Upper lobe of right lung (tissue), 1 donor: Measurements from ENCODE around the gene NACA2. TPM values are rescaled to one million over a fixed set of nuclear protein-coding genes. Genes with fewer than 3 reads are reported as not detected.
"Not testable (repeated sequence)": the region's sequence is repeated elsewhere in the genome, so short reads cannot be mapped to it uniquely, and the experiment has no call there.

Experiments
- ATAC-seq: fragments of 200-7000 bp; cut with Tn5 transposase; one replicate; pipeline ENCODE4 v1.9.1; 2020; ENCODE audit warnings: mild to moderate bottlenecking, moderate library complexity
- DNase-seq: peaks from one replicate; pipeline ENCODE4 v3.0.0-alpha.2; 2020
- H3K27ac ChIP-seq: fragments of 200-600 bp; one replicate; pipeline ENCODE4 v1.8.0; 2022
- H3K27me3 ChIP-seq: fragments of 200-600 bp; one replicate; pipeline ENCODE4 v1.8.0; 2022; ENCODE audit warnings: mild to moderate bottlenecking
- H3K36me3 ChIP-seq: fragments of 200-600 bp; one replicate; pipeline ENCODE4 v1.8.0; 2022
- H3K4me1 ChIP-seq: fragments of 200-600 bp; one replicate; pipeline ENCODE4 v1.8.0; 2022
- H3K4me3 ChIP-seq: fragments of 200-600 bp; one replicate; pipeline ENCODE4 v1.8.0; 2022; ENCODE audit warnings: mild to moderate bottlenecking
- H3K9me3 ChIP-seq: fragments of 200-600 bp; one replicate; pipeline ENCODE4 v1.8.0; 2022
- CTCF ChIP-seq: fragments of 200-600 bp; IDR thresholded peaks from one replicate; pipeline ENCODE4 v1.8.0; 2022; ENCODE audit warnings: antibody characterized with exemption
- intact Hi-C: fragments of 100-400 bp; cut with DNase I; formaldehyde crosslinking; loops from one replicate; pipeline ENCODE4 v1.11.0; 2022
- total RNA-seq: library from RNA; stranded (reverse); fragmentation: NEBNext Ultra II Directional; extraction: Animal tissue kit (Norgen Biotek cat#: 25700); gene quantifications from one replicate; pipeline ENCODE4 v1.2.1, GENCODE V29; 2021
- donor health status: DM: no; HTN: yes; CAD: no; lungs with severe emphysema.

The NACA2 gene
- total RNA-seq, 1 donor from 2014 or later: not detected

- ATAC-seq (no peak), DNase-seq (no peak)
- Histone ChIP-seq H3K9me3 (no peaks in the 10 kb centered on the region), H3K27me3 (peaks cover 12% of the 10 kb centered on the region), H3K36me3 (no peaks in the 10 kb centered on the region), H3K4me1 (no peaks in the 10 kb centered on the region), H3K4me3 (no peak overlapping the region), H3K27ac (no peak overlapping the region)
- TF ChIP-seq CTCF: no peak
- intact Hi-C loops: no loop called here
Measured at GRCh38 chr17:61587242-61587641, 3.8 kb downstream of the NACA2 start.

- H3K4me1 ChIP-seq, DNase-seq, H3K36me3 ChIP-seq, intact Hi-C loops, H3K27me3 ChIP-seq, H3K27ac ChIP-seq, H3K9me3 ChIP-seq, ATAC-seq, H3K4me3 ChIP-seq: not testable (repeated sequence)
Measured at GRCh38 chr17:61586622-61587021, 4.4 kb downstream of the NACA2 start.

GRCh38 chr17:61586031-61586566 is 4.9 kb downstream of the NACA2 start:
- no peak overlapping the region for H3K4me3 ChIP-seq
- no peaks in the 10 kb centered on the region for H3K4me1 ChIP-seq
- no peaks in the 10 kb centered on the region for H3K9me3 ChIP-seq
- intact Hi-C loops: no loop called here
- no peaks in the 10 kb centered on the region for H3K36me3 ChIP-seq
- no peak for TF ChIP-seq CTCF
- DNase-seq: no peak
- no peak for ATAC-seq
- peaks cover 8% of the 10 kb centered on the region for H3K27me3 ChIP-seq
- H3K27ac ChIP-seq: no peak overlapping the region

- DNase-seq (no peak), ATAC-seq (no peak)
- Histone ChIP-seq H3K27me3 (peaks cover 11% of the 10 kb centered on the region), H3K4me1 (no peaks in the 10 kb centered on the region), H3K36me3 (no peaks in the 10 kb centered on the region), H3K27ac (no peak overlapping the region), H3K9me3 (no peaks in the 10 kb centered on the region), H3K4me3 (no peak overlapping the region)
- TF ChIP-seq CTCF: no peak
- intact Hi-C loops: no loop called here
Measured at GRCh38 chr17:61584866-61585265, 6.2 kb downstream of the NACA2 start.

- H3K36me3 ChIP-seq: no peaks in the 10 kb centered on the region
- no peak for ATAC-seq
- no peak for TF ChIP-seq CTCF
Measured at GRCh38 chr17:61584266-61584665, 6.8 kb downstream of the NACA2 start.

GRCh38 chr17:61583660-61584264 is 7.3 kb downstream of the NACA2 start:
- DNase-seq: no peak
- intact Hi-C loops: no loop called here
- H3K4me3 ChIP-seq: no peak overlapping the region
- no peaks in the 10 kb centered on the region for H3K9me3 ChIP-seq
- no peaks in the 10 kb centered on the region for H3K4me1 ChIP-seq
- no peak for ATAC-seq
- no peak for TF ChIP-seq CTCF
- no peaks in the 10 kb centered on the region for H3K36me3 ChIP-seq
- no peak overlapping the region for H3K27ac ChIP-seq
- H3K27me3 ChIP-seq: peaks cover 11% of the 10 kb centered on the region

More at GRCh38 chr17:61584266-61584665, 6.8 kb downstream of the NACA2 start:
- DNase-seq: no peak
- intact Hi-C loops: no loop called here
- no peak overlapping the region for H3K27ac ChIP-seq
- no peak overlapping the region for H3K4me3 ChIP-seq
- H3K4me1 ChIP-seq: no peaks in the 10 kb centered on the region
- peaks cover 11% of the 10 kb centered on the region for H3K27me3 ChIP-seq
- H3K9me3 ChIP-seq: no peaks in the 10 kb centered on the region
